NCI-H2171 (cell line): ENCODE results near the gene SOX6.
"Not testable (repeated sequence)": the region's sequence is repeated elsewhere in the genome, so short reads cannot be mapped to it uniquely, and the experiment has no call there.

Experiments used
- DNase-seq: peaks from one replicate; lab custom pipeline; 2025; lab: John Stamatoyannopoulos, UW

The SOX6 gene

GRCh38 chr11:16095756-16096155 is 260.6 kb downstream of the SOX6 start:
- DNase-seq: no peak

GRCh38 chr11:16093889-16094653 is 262.3 kb downstream of the SOX6 start:
- no peak for DNase-seq

- DNase-seq: no peak
Observed at GRCh38 chr11:16091862-16092261, 264.5 kb downstream of the SOX6 start.

GRCh38 chr11:16089481-16089880 is 266.9 kb downstream of the SOX6 start:
- no peak for DNase-seq

GRCh38 chr11:16088774-16089173 is 267.6 kb downstream of the SOX6 start:
- no peak for DNase-seq

GRCh38 chr11:16087886-16088285 is 268.5 kb downstream of the SOX6 start:
- no peak for DNase-seq

GRCh38 chr11:16086229-16086819 is 270.0 kb downstream of the SOX6 start:
- no peak for DNase-seq

- no peak for DNase-seq
Observed at GRCh38 chr11:16082095-16083055, 274.0 kb downstream of the SOX6 start.

GRCh38 chr11:16081382-16082094 is 274.8 kb downstream of the SOX6 start:
- DNase-seq: no peak

- DNase-seq: no peak
Observed at GRCh38 chr11:16080688-16081381, 275.5 kb downstream of the SOX6 start.

- no peak for DNase-seq
Observed at GRCh38 chr11:16078936-16079335, 277.4 kb downstream of the SOX6 start.

- no peak for DNase-seq
Observed at GRCh38 chr11:16070573-16070972, 285.8 kb downstream of the SOX6 start.

GRCh38 chr11:16067268-16067667 is 289.1 kb downstream of the SOX6 start:
- DNase-seq: not testable (repeated sequence)

- no peak for DNase-seq
Observed at GRCh38 chr11:16059332-16059731, 297.0 kb downstream of the SOX6 start.

GRCh38 chr11:16058671-16059070 is 297.7 kb downstream of the SOX6 start:
- DNase-seq: no peak

GRCh38 chr11:16052750-16053149 is 303.6 kb downstream of the SOX6 start:
- DNase-seq: no peak

GRCh38 chr11:16049611-16050010 is 306.7 kb downstream of the SOX6 start:
- DNase-seq: no peak

GRCh38 chr11:16047073-16047472 is 309.3 kb downstream of the SOX6 start:
- DNase-seq: no peak

GRCh38 chr11:16043617-16044016 is 312.7 kb downstream of the SOX6 start:
- DNase-seq: no peak

- no peak for DNase-seq
Observed at GRCh38 chr11:16041207-16041606, 315.1 kb downstream of the SOX6 start.

GRCh38 chr11:16040151-16040550 is 316.2 kb downstream of the SOX6 start:
- no peak for DNase-seq
